ENCODE results near the gene SH3RF1. TPM values are rescaled to one million over a fixed set of nuclear protein-coding genes. Genes with fewer than 3 reads are reported as not detected.
"Not testable (repeated sequence)": the region's sequence is repeated elsewhere in the genome, so short reads cannot be mapped to it uniquely, and the experiment has no call there.

The SH3RF1 gene
- total RNA-seq, 1 experiment from 2014 or later: 11.5 TPM

DNA sequence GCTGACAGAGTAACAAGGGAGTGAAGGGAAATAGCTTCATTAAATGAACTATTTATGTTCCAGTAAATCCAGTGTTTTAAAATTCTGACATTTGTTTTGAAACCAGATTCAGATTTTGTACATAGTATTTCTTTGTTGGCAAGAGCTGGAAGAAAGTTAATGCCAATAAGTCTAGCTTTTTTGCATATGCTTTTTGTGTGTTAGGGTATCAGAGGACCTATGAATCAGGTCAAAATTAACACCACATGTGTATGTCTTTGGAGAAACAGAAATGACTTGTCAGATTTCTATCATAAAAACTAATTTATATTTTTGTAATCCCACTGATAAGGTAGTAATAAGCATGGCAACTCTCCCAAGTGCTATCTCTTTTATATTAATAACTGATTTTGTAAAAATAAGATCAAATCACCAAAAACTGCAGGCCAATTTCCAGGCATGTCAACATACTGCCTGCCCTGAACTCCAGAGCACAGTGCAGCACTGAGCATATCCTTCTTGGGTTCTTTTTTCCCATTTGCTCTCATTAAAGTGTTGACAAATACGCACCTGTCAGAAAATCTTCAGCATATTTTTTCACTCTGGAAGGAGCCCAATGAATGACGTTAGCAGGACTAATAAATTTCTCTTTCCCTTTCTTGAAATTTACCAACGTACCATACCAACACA is 65.5 kb downstream of the SH3RF1 start:
- H3K4me3 ChIP-seq (ENCODE audit: low read depth in 2 of 2, low read length in 2 of 2): no peak overlapping the region
- ATAC-seq: no peak
- POLR2A ChIA-PET: no interaction called here
- intact Hi-C loops (cut with micrococcal nuclease; ENCODE audit: unreplicated experiment) (no loop called here), in situ Hi-C loops (cut with HindIII; ENCODE audit: low pct_unique_long_range_greater_than_20kb, low sequenced_read_pairs) (no loop called here)
- BruUV-seq (replicated peaks): no TSS peak
- TF ChIP-seq TCF7L2 (IDR thresholded peaks at IDR 0.05; ENCODE audit: low read depth, low read length) (no peak), SIN3A (IDR thresholded peaks at IDR 0.05; ENCODE audit: borderline replicate concordance, insufficient read depth, low read depth, low read length) (no peak), POLR2AphosphoS5 (IDR thresholded peaks at IDR 0.05; ENCODE audit: low read depth, low read length) (no peak), REST (IDR thresholded peaks at IDR 0.05; ENCODE audit: insufficient read depth in 1 of 2, low read depth in 2 of 2, low read length in 1 of 2) (no peak)
- TF ChIP-seq, protein P1, sequence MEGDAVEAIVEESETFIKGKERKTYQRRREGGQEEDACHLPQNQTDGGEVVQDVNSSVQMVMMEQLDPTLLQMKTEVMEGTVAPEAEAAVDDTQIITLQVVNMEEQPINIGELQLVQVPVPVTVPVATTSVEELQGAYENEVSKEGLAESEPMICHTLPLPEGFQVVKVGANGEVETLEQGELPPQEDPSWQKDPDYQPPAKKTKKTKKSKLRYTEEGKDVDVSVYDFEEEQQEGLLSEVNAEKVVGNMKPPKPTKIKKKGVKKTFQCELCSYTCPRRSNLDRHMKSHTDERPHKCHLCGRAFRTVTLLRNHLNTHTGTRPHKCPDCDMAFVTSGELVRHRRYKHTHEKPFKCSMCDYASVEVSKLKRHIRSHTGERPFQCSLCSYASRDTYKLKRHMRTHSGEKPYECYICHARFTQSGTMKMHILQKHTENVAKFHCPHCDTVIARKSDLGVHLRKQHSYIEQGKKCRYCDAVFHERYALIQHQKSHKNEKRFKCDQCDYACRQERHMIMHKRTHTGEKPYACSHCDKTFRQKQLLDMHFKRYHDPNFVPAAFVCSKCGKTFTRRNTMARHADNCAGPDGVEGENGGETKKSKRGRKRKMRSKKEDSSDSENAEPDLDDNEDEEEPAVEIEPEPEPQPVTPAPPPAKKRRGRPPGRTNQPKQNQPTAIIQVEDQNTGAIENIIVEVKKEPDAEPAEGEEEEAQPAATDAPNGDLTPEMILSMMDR (IDR thresholded peaks at IDR 0.05): no peak
- CTCF ChIA-PET: no interaction called here
- no peaks in the 10 kb centered on the region for H3K27me3 ChIP-seq (ENCODE audit: control insufficient read depth, insufficient read depth, low read length)
- H3K4me1 ChIP-seq (ENCODE audit: control insufficient read depth, insufficient read depth, low read length): peaks cover 8% of the 10 kb centered on the region
- no peak for DNase-seq (ENCODE audit: low read depth, low spot score)
- H3K36me3 ChIP-seq (ENCODE audit: control insufficient read depth, insufficient read depth, low read length): no peaks in the 10 kb centered on the region
- H3K9me3 ChIP-seq (ENCODE audit: control insufficient read depth, insufficient read depth, low read depth, low read length): no peaks in the 10 kb centered on the region
- no peak overlapping the region for H3K27ac ChIP-seq (ENCODE audit: low read length)

DNA sequence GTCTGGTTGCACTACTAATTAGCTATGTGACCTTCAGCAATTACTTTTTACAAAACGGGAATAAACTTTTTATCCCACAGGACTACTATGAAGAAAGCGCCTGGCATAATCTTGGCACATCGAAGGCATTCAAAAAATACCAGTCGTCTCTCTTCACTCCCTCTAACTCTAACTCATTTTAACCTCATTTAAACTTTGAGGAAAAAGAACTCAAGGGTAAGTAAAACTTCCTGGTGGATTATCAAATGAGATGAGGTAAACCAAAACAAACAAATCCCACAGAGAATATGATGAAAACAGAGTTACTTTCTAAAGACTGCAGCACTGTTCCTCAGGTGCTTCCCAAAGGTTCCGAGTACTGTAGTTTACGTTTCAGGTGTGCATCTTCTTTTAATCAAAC is 66.9 kb downstream of the SH3RF1 start:
- CTCF ChIA-PET: interaction anchor here (1.0 kb wide), 1 partner anchor 43 kb away, joined by 6 read pairs; no protein-coding TSS in a partner anchor
- H3K4me3 ChIP-seq (ENCODE audit: low read depth in 2 of 2, low read length in 2 of 2): no peak overlapping the region

DNA sequence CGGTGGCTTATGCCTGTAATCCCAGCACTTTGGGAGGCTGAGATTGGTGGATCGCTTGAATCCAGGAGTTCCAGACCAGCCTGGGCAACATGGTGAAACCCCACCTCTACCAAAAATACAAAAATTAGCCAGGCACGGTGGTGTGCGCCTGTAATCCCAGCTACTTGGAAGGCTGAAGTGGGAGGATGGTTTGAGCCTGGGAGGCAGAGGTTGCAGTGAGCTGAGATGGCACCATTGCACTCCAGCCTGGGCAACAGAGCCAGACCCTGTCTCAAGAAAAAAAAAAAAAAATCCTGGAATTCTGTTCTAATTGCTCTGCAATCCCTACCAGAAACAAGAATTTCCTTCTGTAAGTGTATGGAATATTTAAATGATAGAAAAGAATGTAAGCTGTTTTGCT is 67.5 kb downstream of the SH3RF1 start:
- H3K9me3 ChIP-seq (ENCODE audit: control insufficient read depth, insufficient read depth, low read depth, low read length); H3K27me3 ChIP-seq (ENCODE audit: control insufficient read depth, insufficient read depth, low read length); POLR2A ChIA-PET; in situ Hi-C loops (cut with HindIII; ENCODE audit: low pct_unique_long_range_greater_than_20kb, low sequenced_read_pairs); H3K4me3 ChIP-seq (ENCODE audit: low read depth in 2 of 2, low read length in 2 of 2); intact Hi-C loops (cut with micrococcal nuclease; ENCODE audit: unreplicated experiment); ATAC-seq; H3K36me3 ChIP-seq (ENCODE audit: control insufficient read depth, insufficient read depth, low read length); BruUV-seq (replicated peaks); H3K27ac ChIP-seq (ENCODE audit: low read length); DNase-seq (ENCODE audit: low read depth, low spot score); H3K4me1 ChIP-seq (ENCODE audit: control insufficient read depth, insufficient read depth, low read length): not testable (repeated sequence)
- CTCF ChIA-PET: interaction anchor here (1.0 kb wide), 1 partner anchor 42 kb away, joined by 6 read pairs; no protein-coding TSS in a partner anchor

More for the DNA sequence above, 66.9 kb downstream of the SH3RF1 start:
- intact Hi-C loops (cut with micrococcal nuclease; ENCODE audit: unreplicated experiment) (no loop called here), in situ Hi-C loops (cut with HindIII; ENCODE audit: low pct_unique_long_range_greater_than_20kb, low sequenced_read_pairs) (no loop called here)
- BruUV-seq (replicated peaks): no TSS peak
- ATAC-seq: no peak
- TF ChIP-seq TCF7L2 (IDR thresholded peaks at IDR 0.05; ENCODE audit: low read depth, low read length) (no peak), SIN3A (IDR thresholded peaks at IDR 0.05; ENCODE audit: borderline replicate concordance, insufficient read depth, low read depth, low read length) (no peak), POLR2AphosphoS5 (IDR thresholded peaks at IDR 0.05; ENCODE audit: low read depth, low read length) (no peak), REST (IDR thresholded peaks at IDR 0.05; ENCODE audit: insufficient read depth in 1 of 2, low read depth in 2 of 2, low read length in 1 of 2) (no peak)
- peaks cover 8% of the 10 kb centered on the region for H3K4me1 ChIP-seq (ENCODE audit: control insufficient read depth, insufficient read depth, low read length)
- DNase-seq (ENCODE audit: low read depth, low spot score): no peak
- no peak overlapping the region for H3K27ac ChIP-seq (ENCODE audit: low read length)
- H3K36me3 ChIP-seq (ENCODE audit: control insufficient read depth, insufficient read depth, low read length): no peaks in the 10 kb centered on the region
- no peaks in the 10 kb centered on the region for H3K27me3 ChIP-seq (ENCODE audit: control insufficient read depth, insufficient read depth, low read length)
- H3K9me3 ChIP-seq (ENCODE audit: control insufficient read depth, insufficient read depth, low read depth, low read length): no peaks in the 10 kb centered on the region
- POLR2A ChIA-PET: no interaction called here
